Measurements from ENCODE around the gene GRM8.

GRM8 gene

GRCh38 chr7:127245607-127246006 lies 7.1 kb downstream of the GRM8 start:
- no peak for DNase-seq
- no peak overlapping the region for H3K27ac ChIP-seq
- no peaks in the 10 kb centered on the region for H3K36me3 ChIP-seq
- no peak for TF ChIP-seq CTCF (IDR thresholded peaks at IDR 0.05; ENCODE audit: low read depth, low read length)
- H3K27me3 ChIP-seq (ENCODE audit: insufficient read depth, low read depth, severe bottlenecking) = peaks cover 4% of the 10 kb centered on the region
- no peaks in the 10 kb centered on the region for H3K9me3 ChIP-seq (ENCODE audit: severe bottlenecking)
- H3K4me3 ChIP-seq (ENCODE audit: low read depth, low read length) = no peak overlapping the region

GRCh38 chr7:127245002-127245401 lies 7.7 kb downstream of the GRM8 start:
- H3K36me3 ChIP-seq = no peaks in the 10 kb centered on the region
- H3K4me3 ChIP-seq (ENCODE audit: low read depth, low read length) = no peak overlapping the region
- H3K27me3 ChIP-seq (ENCODE audit: insufficient read depth, low read depth, severe bottlenecking) = no peaks in the 10 kb centered on the region
- no peaks in the 10 kb centered on the region for H3K9me3 ChIP-seq (ENCODE audit: severe bottlenecking)
- no peak for TF ChIP-seq CTCF (IDR thresholded peaks at IDR 0.05; ENCODE audit: low read depth, low read length)
- no peak overlapping the region for H3K27ac ChIP-seq
- no peak for DNase-seq

- no peak overlapping the region for H3K4me3 ChIP-seq (ENCODE audit: low read depth, low read length)
- peaks cover 3% of the 10 kb centered on the region for H3K9me3 ChIP-seq (ENCODE audit: severe bottlenecking)
- no peaks in the 10 kb centered on the region for H3K27me3 ChIP-seq (ENCODE audit: insufficient read depth, low read depth, severe bottlenecking)
- peak; percentile 31 for DNase-seq
- no peaks in the 10 kb centered on the region for H3K36me3 ChIP-seq
- TF ChIP-seq CTCF (IDR thresholded peaks at IDR 0.05; ENCODE audit: low read depth, low read length) = peak; percentile 59; the same call in 1 of the 2 replicates
- no peak overlapping the region for H3K27ac ChIP-seq
These were observed 12.9 kb downstream of the GRM8 start for GRCh38 chr7:127239814-127240213.

GRCh38 chr7:127233630-127234029 lies 19.1 kb downstream of the GRM8 start:
- Histone ChIP-seq H3K27ac (no peak overlapping the region), H3K4me3 (ENCODE audit: low read depth, low read length) (no peak overlapping the region), H3K36me3 (no peaks in the 10 kb centered on the region), H3K9me3 (ENCODE audit: severe bottlenecking) (peaks cover 3% of the 10 kb centered on the region), H3K27me3 (ENCODE audit: insufficient read depth, low read depth, severe bottlenecking) (no peaks in the 10 kb centered on the region)
- no peak for TF ChIP-seq CTCF (IDR thresholded peaks at IDR 0.05; ENCODE audit: low read depth, low read length)
- DNase-seq = peak; percentile 27

GRCh38 chr7:127231415-127231814 lies 21.3 kb downstream of the GRM8 start:
- Histone ChIP-seq H3K27me3 (ENCODE audit: insufficient read depth, low read depth, severe bottlenecking) (no peaks in the 10 kb centered on the region), H3K9me3 (ENCODE audit: severe bottlenecking) (no peaks in the 10 kb centered on the region), H3K27ac (no peak overlapping the region), H3K4me3 (ENCODE audit: low read depth, low read length) (no peak overlapping the region), H3K36me3 (no peaks in the 10 kb centered on the region)
- TF ChIP-seq CTCF (IDR thresholded peaks at IDR 0.05; ENCODE audit: low read depth, low read length) = no peak
- no peak for DNase-seq

- H3K9me3 ChIP-seq (ENCODE audit: severe bottlenecking) = no peaks in the 10 kb centered on the region
- no peak for TF ChIP-seq CTCF (IDR thresholded peaks at IDR 0.05; ENCODE audit: low read depth, low read length)
- H3K36me3 ChIP-seq = no peaks in the 10 kb centered on the region
- DNase-seq = no peak
- no peak overlapping the region for H3K27ac ChIP-seq
- no peaks in the 10 kb centered on the region for H3K27me3 ChIP-seq (ENCODE audit: insufficient read depth, low read depth, severe bottlenecking)
- no peak overlapping the region for H3K4me3 ChIP-seq (ENCODE audit: low read depth, low read length)
These were observed 22.4 kb downstream of the GRM8 start for GRCh38 chr7:127230192-127230925.
